Smooth muscle cell (in vitro differentiated cells): ENCODE data around the gene TARS1. TPM values are rescaled to one million over a fixed set of nuclear protein-coding genes. Genes with fewer than 3 reads are reported as not detected.

Experiments
- DNase-seq: peaks from one replicate; lab custom pipeline; 2025; ENCODE audit not compliant: unreplicated experiment; lab: John Stamatoyannopoulos, UW
- H2AFZ ChIP-seq: fragments of 200-600 bp; sonication (generic); 2 replicates; pipeline ENCODE4 v1.6.0; 2016; ENCODE audit warnings: antibody characterized with exemption, low read depth, mild to moderate bottlenecking
- H3F3A ChIP-seq: fragments of 200-600 bp; sonication (generic); 2 replicates; pipeline ENCODE4 v1.6.0; 2017; ENCODE audit warnings: antibody characterized with exemption, low read depth
- H3K27ac ChIP-seq: fragments of 200-600 bp; sonication (generic); 2 replicates; pipeline ENCODE4 v1.5.1; 2016; ENCODE audit warnings: low read depth, mild to moderate bottlenecking
- H3K27me3 ChIP-seq: fragments of 200-600 bp; sonication (generic); 2 replicates; pipeline ENCODE4 v1.6.1; 2016; ENCODE audit warnings: low read depth, mild to moderate bottlenecking
- H3K36me3 ChIP-seq: fragments of 200-600 bp; sonication (generic); 2 replicates; pipeline ENCODE4 v1.5.1; 2016; ENCODE audit warnings: low read depth
- H3K4me1 ChIP-seq: fragments of 200-600 bp; sonication (generic); 2 replicates; pipeline ENCODE4 v1.5.1; 2016; ENCODE audit warnings: low read depth
- H3K4me2 ChIP-seq: fragments of 200-600 bp; sonication (generic); 2 replicates; pipeline ENCODE4 v1.6.0; 2016; ENCODE audit warnings: mild to moderate bottlenecking
- H3K4me3 ChIP-seq: fragments of 200-600 bp; sonication (generic); 2 replicates; pipeline ENCODE4 v1.5.1; 2016; ENCODE audit warnings: mild to moderate bottlenecking
- H3K79me2 ChIP-seq: fragments of 200-600 bp; sonication (generic); 2 replicates; pipeline ENCODE4 v1.6.0; 2016; ENCODE audit warnings: low read depth, mild to moderate bottlenecking
- H3K9ac ChIP-seq: fragments of 200-600 bp; sonication (generic); 2 replicates; pipeline ENCODE4 v1.6.0; 2016; ENCODE audit warnings: low read depth
- H3K9me3 ChIP-seq: fragments of 200-600 bp; sonication (generic); replicated peaks from 2 replicates; pipeline ENCODE4 v1.5.1; 2016; ENCODE audit warnings: low read depth
- H4K20me1 ChIP-seq: fragments of 200-600 bp; sonication (generic); 2 replicates; pipeline ENCODE4 v1.6.0; 2016; ENCODE audit warnings: low read depth
- CTCF ChIP-seq: fragments of 200-600 bp; sonication (generic); IDR thresholded peaks from 2 replicates; pipeline ENCODE4 v1.5.1; 2017; ENCODE audit warnings: borderline replicate concordance, mild to moderate bottlenecking, antibody characterized with exemption; ENCODE audit not compliant: insufficient read depth, poor library complexity, severe bottlenecking
- WGBS: methylation state at CpG from one replicate; pipeline ENCODE4 v1.1.7; 2016; ENCODE audit warnings: low lambda C conversion rate; 5-methylcytosine and 5-hydroxymethylcytosine counted together
- polyA plus RNA-seq: library from polyadenylated mRNA; unstranded; fragments of >200 nt; fragmentation: Nextera tagmentation; extraction: Ambion mirVana; gene quantifications from 2 replicates; pipeline ENCODE4 v1.2.1, GENCODE V29; 2016
- total RNA-seq: library from RNA; depleted of rRNA; stranded (reverse); fragments of >200 nt; gene quantifications from 2 replicates; pipeline ENCODE4 v1.2.3, GENCODE V29; 2014

Gene TARS1
- total and polyA plus RNA-seq, 2 experiments from 2014 or later: 120 to 217 TPM

GRCh38 chr5:33470544-33470943 lies 29.8 kb downstream of the TARS1 start:
- H3K9me3 ChIP-seq: no peaks in the 10 kb centered on the region
- peaks cover 21% of the 10 kb centered on the region for H4K20me1 ChIP-seq
- H3K27me3 ChIP-seq: no peaks in the 10 kb centered on the region
- no peak overlapping the region for H3K9ac ChIP-seq
- 89% methylated on average over 3 of the region's 3 CpGs for WGBS
- no peak for TF ChIP-seq CTCF
- no peak overlapping the region for H3K27ac ChIP-seq
- no peak overlapping the region for H2AFZ ChIP-seq
- no peak for DNase-seq
- peaks cover 8% of the 10 kb centered on the region for H3F3A ChIP-seq
- H3K4me3 ChIP-seq: no peak overlapping the region
- H3K4me1 ChIP-seq: no peaks in the 10 kb centered on the region
- H3K36me3 ChIP-seq: peaks cover 68% of the 10 kb centered on the region
- H3K4me2 ChIP-seq: no peak overlapping the region
- no peaks in the 10 kb centered on the region for H3K79me2 ChIP-seq

- Histone ChIP-seq H2AFZ (no peak overlapping the region), H3K27ac (no peak overlapping the region), H3K79me2 (no peaks in the 10 kb centered on the region), H3K9ac (no peak overlapping the region), H4K20me1 (peaks cover 23% of the 10 kb centered on the region), H3K4me2 (no peak overlapping the region), H3K36me3 (peaks cover 55% of the 10 kb centered on the region), H3K27me3 (no peaks in the 10 kb centered on the region), H3F3A (peaks cover 16% of the 10 kb centered on the region), H3K4me1 (no peaks in the 10 kb centered on the region), H3K4me3 (no peak overlapping the region), H3K9me3 (no peaks in the 10 kb centered on the region)
- WGBS: 48% methylated on average over 2 of the region's 2 CpGs
- DNase-seq: no peak
- no peak for TF ChIP-seq CTCF
Measured at GRCh38 chr5:33472805-33473409, 32.1 kb downstream of the TARS1 start.

- no peak for TF ChIP-seq CTCF
- no peak overlapping the region for H3K4me2 ChIP-seq
- no peaks in the 10 kb centered on the region for H3K9me3 ChIP-seq
- no peaks in the 10 kb centered on the region for H3K4me1 ChIP-seq
- peaks cover 15% of the 10 kb centered on the region for H4K20me1 ChIP-seq
- no peaks in the 10 kb centered on the region for H3K27me3 ChIP-seq
- WGBS: 100% methylated on average over 2 of the region's 2 CpGs
- no peak overlapping the region for H3K9ac ChIP-seq
- peaks cover 45% of the 10 kb centered on the region for H3K36me3 ChIP-seq
- H3F3A ChIP-seq: peaks cover 16% of the 10 kb centered on the region
- H3K79me2 ChIP-seq: no peaks in the 10 kb centered on the region
- no peak overlapping the region for H3K4me3 ChIP-seq
- no peak overlapping the region for H3K27ac ChIP-seq
- no peak overlapping the region for H2AFZ ChIP-seq
- no peak for DNase-seq
Measured at GRCh38 chr5:33474004-33474403, 33.2 kb downstream of the TARS1 start.

GRCh38 chr5:33474931-33475499 lies 34.2 kb downstream of the TARS1 start:
- Histone ChIP-seq H3K27me3 (no peaks in the 10 kb centered on the region), H3K4me1 (no peaks in the 10 kb centered on the region), H3K9ac (no peak overlapping the region), H3K9me3 (no peaks in the 10 kb centered on the region), H2AFZ (no peak overlapping the region), H4K20me1 (peaks cover 13% of the 10 kb centered on the region), H3K27ac (no peak overlapping the region), H3K4me2 (no peak overlapping the region), H3K36me3 (peaks cover 42% of the 10 kb centered on the region), H3K79me2 (no peaks in the 10 kb centered on the region), H3K4me3 (no peak overlapping the region), H3F3A (peaks cover 16% of the 10 kb centered on the region)
- no peak for DNase-seq
- no peak for TF ChIP-seq CTCF
- WGBS: 99% methylated on average over 3 of the region's 3 CpGs
